NCI-H2081 treated with DMSO at 0.1 percent for 48 hours (cell line): ENCODE measurements around the gene CTBP1.

ENCODE experiments used
- DNase-seq: peaks from one replicate; lab custom pipeline; 2025; lab: John Stamatoyannopoulos, UW

The CTBP1 gene

DNA sequence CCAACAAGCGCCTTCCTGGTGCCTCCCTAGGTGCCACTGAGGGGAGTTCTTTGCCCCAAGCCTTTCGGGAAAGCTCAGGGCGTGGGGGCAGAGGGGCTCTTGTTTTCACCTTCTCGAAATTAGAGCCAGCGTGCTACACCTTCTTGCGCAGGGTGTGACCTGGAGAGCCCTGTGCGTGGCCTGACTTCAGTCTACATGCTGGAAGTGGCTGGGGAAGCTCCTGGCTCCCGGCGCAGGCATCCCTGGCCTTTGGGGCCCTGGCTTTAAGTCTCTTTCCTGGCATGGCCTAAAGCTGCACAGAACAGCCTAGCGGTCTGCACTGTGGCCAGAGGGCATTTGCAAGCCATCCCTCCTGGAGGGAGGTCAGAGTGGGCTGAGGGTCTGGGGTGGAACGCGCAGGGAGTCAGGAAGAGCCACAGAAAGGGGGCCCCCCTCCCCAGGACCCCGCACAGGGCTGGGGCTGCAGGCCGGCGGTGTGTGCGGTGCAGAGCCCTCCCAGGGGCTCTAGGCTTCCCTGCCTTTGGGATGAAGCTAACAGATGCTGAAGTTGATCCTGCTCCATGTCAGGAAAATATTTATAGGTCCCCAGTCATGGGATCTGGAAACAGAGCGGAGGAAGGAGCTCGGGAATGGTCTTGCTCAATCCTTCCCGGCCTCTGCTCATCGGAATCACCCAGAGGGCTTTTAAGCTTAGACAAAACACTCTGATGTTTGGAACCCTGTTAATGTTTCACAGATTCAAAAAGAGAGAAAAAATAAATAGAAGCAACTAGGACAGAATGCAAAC is 75.8 kb downstream of the CTBP1 start:
- no peak for DNase-seq

DNA sequence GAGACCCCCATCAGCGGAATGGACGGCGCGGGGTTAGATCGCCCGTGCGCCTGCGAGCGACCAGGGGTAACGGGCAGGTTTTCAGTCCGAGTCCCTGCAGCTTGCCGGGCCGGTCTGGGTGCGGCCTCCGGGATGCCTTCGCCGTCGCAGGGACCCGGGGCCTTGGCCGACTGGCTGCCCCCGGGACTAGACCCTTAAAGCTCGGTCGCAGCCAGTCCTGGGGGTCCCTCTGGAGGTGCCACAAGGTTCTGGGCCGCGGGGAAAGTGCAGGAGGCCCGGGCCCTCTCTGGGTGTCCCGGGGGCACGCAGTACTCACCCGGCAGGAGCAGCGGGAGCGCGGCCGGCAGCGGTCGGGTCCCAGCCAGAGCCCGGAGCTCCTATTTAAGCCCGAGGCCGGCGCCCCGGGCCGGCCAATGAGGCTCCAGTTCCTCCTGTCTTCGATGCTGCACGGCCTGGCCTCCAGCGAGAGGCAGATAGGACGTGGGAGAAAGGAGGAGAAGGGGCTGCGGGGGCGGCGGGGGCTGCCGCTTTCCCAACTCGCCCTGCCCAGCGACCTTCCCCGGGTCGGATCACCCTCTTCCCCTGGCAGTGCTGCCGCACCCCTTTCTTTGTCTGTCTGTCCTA is 76.6 kb downstream of the CTBP1 start, which contains the start of gene SPON2:
Gene SPON2, minus strand, starts transcription at position 356 of the 624 bp plus-strand sequence.
- DNase-seq, result no peak

DNA sequence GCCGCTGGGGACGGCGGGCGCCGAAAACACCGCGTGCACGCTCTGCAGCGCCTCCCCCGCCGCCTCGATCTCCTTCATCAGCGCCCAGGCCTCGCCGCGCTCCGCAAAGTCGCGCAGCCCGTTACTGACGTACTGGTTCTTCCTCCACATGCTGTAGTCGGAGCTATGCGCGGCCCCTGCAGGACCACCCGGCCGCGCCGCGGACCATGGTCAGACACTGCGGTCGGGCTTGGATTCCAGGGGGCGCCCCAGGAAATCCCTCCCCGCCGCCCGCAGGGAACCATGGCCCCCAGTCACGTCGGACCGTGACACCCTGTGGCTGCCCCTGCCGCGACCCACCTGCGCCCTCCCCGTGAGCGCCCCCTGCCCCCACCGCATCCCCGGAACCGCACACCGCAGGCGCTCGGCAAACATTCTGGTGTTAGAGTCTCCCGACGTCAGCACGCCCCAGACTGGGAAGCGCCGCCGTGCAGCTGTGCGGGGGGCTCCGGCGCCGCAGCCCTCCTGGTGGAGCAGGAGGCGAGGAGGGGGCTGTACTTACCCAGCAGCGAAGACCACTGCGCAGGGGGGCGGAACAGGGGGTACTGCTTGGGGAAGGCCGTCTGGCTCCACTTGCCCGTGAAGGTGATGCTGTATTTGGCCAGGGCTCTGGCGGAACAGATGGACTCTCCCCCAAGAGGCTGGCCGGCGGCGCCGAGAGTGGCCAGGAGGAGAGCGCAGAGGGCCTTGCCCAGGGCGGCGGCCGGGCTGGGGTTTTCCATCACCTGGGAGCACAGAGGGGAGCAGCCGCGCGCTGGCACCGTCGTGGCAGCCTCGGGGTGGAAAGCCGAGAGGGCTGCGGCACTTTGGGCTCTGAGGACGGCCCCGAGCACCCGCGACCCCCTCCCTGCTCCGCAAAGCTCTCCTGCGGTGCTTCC is 77.4 kb downstream of the CTBP1 start:
- DNase-seq, result no peak

DNA sequence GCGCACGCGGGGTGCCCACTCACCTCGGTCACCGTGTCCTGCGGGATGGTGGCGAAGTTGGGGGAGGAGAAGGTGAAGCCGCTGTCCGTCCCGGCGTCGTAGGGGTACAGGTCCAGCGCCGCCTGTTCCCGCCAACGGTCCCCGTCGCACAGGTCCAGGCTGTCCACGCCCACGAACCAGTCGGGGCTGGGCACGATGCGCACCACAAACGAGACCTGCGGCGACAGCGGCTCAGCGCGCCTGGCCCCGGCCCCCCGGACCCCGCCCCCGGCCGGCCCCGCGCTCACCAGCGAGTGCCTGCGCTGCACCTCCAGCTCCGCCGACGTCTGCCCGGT is 78.0 kb downstream of the CTBP1 start:
- DNase-seq, result no peak

DNA sequence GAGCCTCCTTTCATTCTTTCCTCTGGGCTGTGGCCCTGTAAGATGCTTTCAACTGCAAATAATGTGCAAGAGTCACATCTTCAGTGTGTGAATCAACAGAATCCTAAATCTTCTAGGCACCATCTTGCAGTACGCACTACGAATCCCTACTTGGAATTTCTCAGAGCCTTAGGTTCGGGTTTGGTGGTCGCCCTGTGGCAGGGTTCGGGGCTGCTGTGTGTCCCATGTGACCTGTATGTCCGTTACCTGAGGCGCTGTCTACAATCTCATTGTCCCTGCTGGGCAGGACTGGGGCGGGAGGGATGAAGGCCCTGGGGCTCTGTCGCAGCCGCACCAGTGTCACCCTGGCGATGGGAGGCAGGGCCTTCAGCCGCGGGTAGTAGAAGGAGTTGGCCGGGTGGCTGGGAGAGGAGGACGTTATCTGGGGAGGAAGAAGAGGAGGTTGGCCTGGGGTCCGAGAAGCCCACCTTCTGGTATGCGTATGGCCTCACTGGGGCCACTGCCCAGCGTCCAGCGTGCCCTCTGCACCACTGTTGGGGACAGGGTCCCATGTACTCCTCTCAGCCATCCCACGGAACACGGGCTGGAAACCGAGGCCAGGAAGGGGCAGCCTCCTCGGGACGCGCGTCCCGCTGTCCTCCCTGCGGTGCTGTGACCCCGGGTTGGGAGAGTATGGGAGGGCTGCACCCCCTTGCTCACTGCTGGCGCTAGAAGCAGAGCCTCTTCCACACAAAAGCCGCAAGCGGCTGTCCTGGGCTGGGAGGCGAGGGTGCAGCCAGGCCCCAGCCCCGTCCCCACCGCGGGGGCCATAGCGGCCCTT is 78.6 kb downstream of the CTBP1 start:
- DNase-seq, result no peak

DNA sequence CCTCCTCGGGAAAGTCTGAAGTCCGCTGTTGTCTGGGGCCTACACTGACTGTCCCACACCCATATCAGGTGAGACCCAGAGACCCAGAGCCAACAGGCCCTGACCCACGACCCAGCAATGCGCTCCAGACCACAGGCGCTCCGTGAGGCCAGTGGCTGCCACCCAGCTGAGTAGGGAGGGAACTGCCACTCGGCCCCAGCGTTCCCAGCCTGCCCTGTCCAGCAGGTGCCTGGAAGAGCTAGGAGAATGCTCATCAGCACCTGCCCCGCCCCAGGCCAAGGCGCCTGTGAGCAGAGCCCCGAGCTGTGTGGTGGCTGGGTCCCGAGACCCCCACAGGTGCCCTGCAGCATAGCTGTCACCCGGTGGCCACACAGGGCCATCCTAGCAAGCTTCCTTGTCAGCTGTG is 79.2 kb downstream of the CTBP1 start:
- no peak for DNase-seq

DNA sequence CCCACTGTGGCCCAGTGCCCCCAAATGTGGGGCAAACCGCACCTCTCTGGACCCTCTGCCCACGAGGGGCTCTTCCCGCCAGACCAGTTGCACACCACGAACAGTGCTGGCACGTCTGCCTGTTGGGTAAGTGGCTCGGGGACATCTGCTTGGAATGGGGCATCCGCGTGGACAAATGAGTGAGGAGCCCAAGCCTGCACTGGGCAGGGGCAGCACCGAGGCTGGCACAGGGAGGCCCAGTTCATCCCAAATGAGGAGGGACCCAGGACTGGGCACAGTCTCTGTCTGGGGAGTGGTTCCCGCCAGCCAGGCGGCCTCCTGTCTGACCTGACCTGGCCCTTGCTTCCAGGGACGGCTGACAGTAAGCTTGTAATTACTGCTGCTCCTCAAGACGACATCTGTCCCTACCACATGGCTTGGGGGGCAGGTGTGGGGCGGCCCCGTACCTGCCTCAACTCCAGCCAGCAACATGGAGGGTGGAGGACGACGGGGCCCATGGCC is 79.7 kb downstream of the CTBP1 start:
- DNase-seq, result no peak

DNA sequence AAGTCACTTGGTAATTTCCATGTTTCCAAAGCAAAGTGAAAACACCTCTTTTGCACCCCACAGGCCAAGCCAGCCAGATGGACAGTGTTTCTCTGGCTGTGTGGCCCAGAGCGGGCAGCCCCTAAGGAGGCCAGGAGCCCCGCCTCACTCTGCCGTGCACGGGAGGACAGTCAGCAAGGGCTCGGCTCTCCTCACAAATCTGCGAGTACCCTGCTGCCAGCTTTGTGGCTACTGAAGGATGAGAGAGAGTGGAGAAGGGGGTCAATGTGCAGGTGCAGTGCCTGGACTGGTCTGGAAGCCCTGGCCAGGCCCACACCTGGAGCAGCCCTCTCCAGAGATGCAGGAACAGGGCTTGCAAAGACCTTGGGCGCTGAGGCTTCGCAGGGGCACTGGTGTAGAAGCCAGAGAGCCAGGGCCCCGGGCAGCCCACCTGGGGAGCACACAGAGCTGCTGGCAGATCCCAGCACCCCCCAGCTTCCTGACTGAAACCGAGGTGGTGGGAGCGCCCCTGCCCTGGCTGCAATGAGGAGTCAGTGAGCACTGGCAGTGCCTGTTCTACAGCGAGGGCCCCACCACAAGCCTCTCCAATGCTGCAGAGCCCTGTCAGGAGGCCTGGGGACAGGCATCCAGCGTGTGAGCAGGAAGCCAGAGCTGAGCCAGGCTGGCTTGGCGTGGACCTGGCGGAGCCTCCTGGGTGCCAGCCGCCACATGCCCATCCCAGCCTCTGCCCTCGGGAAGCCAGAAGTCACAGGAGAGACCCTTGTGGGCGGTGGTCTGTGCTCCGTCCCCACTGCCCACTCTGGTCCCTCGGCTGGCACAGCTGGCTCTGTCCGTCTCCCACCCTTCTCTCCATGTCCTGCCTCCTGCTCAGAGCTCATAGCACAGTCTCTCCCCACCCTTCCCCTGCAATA is 80.5 kb downstream of the CTBP1 start:
- DNase-seq, result no peak

DNA sequence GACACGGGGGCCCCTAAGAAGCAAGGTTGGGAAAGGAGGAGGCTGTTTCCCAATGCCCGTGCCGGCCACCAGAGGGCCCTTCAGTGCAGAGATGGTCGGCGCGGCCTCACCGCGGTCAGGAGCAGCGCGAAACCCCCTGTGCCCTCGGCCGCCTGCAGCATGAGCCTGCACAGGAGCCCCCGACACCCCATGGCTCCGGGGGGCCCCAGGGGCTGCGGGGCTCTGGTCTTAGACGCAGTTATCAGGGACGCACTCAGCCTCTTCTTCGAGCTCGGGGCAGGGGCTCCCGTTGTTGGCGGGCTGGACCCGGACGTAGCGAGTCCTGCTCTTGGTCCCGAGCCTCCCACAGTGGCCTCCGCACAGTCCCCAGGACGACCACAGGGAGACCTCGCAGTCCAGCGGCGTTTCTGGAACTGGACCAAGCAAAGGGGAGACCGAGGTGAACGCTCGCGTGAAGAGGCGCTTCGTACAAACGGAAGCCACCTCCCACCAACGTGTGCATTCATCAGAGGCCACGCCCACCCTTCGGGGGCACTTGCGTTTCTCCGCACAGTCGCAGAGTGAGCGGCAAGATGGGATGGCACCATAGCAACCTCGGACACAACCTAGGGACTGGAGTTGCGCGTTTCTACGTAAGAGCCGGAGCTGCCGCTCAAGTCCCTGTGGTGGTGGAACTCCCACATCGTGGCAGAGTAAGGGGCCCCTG is 81.5 kb downstream of the CTBP1 start:
- DNase-seq, result peak; percentile 16

DNA sequence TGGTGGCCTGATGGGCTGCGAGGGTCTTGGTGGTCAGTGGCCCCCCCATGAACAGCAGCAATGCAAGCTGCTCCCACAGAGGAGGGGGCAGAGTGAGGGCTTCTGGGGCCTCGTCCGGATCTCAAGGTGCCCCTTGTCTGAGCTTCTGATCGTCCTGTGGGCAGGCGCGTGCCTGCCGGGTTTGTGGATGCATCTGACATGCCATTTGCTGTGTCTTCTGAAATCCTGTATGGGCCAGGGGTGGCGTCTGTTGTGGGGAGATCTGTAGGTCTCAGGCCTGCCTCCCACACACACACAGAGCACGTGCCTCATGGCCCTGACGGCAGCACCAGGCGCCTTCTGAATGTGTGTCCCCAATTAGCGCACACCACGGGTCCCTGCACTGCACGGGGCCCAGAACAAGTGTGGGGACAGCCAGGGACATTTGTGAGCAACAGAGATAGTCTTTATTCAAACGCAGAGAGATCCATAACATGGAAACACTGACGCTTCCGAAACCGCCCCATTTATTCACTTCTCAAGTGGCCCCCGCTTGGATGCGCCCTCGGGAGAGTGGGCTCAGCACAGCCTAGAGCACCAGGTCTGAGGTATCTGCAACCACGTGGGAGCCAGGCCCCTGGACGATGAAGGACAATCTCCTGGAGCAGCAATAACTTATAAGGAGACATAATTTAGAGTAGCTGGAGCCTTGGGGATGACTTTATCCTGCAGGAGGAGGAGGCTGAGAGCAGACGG is 82.3 kb downstream of the CTBP1 start:
- no peak for DNase-seq

DNA sequence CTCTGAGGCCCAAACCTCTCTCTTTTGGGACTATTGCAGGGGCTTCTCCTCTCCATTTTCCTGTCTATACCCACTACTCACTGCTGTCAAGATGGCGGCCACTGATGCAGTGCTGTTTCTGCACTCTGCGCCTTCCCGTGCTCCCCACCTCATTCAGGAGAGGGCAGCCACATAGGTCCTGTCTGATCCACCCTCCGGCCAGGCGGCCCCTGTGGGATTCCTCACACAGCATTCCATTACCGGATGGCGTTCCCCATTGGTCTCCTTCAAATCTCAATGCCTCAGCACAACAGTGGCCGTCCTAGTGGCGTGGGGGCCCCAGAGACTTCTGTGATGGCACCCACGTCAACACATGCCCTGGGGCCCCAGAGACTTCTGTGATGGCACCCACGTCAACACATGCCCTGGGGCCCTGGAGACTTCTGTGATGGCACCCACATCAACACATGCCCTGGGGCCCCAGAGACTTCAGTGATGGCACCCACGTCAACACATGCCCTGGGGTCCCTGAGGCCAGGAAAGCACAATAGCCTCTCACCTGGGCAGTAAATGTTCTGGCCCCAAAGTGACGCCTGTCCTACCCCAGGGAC is 83.9 kb downstream of the CTBP1 start:
- DNase-seq, result no peak

DNA sequence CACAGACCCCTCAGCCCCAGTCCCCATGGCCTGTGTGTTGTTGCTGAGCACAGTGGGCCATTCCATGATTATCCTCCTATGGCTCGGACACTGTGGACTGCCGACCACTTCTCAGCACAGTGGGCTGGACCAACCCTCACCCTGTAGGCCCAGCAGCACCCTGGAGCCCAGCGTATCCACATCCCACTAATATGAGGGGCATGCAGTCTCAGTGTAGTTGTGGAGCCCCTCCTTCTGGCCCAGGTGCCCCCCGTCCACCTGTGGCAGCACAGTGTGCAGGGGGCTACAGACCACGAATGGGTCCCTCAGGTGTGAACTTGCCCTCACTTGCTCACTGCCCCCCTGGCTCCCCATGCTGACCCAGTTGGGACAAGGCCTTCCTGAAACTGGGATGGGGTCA is 84.5 kb downstream of the CTBP1 start:
- DNase-seq, result no peak

DNA sequence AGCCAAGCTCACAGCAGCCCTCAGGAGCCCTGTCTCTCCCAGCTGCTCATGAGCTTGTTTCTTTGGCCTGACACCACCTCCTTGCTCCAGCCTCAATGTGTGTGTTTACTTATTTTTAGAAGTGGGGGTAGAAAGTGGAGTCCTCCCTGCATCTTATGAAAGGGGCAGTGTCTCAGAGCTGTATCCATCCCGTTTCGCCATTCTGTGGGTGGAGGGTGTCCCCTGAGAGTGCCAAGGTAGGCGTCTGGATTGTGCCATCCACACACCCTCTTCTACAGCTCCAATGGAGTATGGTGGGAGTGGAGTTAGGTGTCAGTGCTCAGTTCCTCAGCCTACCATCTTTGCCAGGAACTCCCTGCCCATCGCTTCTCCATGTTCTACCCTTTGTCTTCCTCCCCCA is 84.9 kb downstream of the CTBP1 start:
- no peak for DNase-seq
